Sigmoid colon (tissue), 4 donors: ENCODE data around the gene ADGRF3.

Experiments
- POLR2A ChIP-seq, 2 donors: fragments of 450-650 bp; IDR thresholded peaks; one replicate each; pipeline ENCODE4 v1.6.1; 2016; ENCODE audit warnings: antibody characterized with exemption in 2 of 2, mild to moderate bottlenecking in 2 of 2, moderate library complexity in 2 of 2
- POLR2AphosphoS5 ChIP-seq, 4 donors: sonication (generic); formaldehyde crosslinking; IDR thresholded peaks; one replicate each; pipeline ENCODE4 v1.6.1; 2017; ENCODE audit warnings: antibody characterized with exemption in 4 of 4
- TF ChIP-seq, protein P1 (sequence below), 4 experiments: fragments of 450-650 bp in 3 of 4; fragments of 200-600 bp in 1 of 4; IDR thresholded peaks; one replicate each; pipeline ENCODE4 v1.5.1; 2016 to 2019; ENCODE audit warnings: antibody characterized with exemption in 4 of 4, mild to moderate bottlenecking in 3 of 4, moderate library complexity in 2 of 4

- TF ChIP-seq, protein P1, sequence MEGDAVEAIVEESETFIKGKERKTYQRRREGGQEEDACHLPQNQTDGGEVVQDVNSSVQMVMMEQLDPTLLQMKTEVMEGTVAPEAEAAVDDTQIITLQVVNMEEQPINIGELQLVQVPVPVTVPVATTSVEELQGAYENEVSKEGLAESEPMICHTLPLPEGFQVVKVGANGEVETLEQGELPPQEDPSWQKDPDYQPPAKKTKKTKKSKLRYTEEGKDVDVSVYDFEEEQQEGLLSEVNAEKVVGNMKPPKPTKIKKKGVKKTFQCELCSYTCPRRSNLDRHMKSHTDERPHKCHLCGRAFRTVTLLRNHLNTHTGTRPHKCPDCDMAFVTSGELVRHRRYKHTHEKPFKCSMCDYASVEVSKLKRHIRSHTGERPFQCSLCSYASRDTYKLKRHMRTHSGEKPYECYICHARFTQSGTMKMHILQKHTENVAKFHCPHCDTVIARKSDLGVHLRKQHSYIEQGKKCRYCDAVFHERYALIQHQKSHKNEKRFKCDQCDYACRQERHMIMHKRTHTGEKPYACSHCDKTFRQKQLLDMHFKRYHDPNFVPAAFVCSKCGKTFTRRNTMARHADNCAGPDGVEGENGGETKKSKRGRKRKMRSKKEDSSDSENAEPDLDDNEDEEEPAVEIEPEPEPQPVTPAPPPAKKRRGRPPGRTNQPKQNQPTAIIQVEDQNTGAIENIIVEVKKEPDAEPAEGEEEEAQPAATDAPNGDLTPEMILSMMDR (IDR thresholded peaks at IDR 0.05) = no peak
- TF ChIP-seq POLR2AphosphoS5 (IDR thresholded peaks at IDR 0.05) = no peak
- no peak for TF ChIP-seq POLR2A (IDR thresholded peaks at IDR 0.05)
Observed at GRCh38 chr2:26270373-26270772, 76.2 kb downstream of the ADGRF3 start.
